OCI-LY3 (cell line): ENCODE data around the gene PCDHB2.
"Not testable (repeated sequence)": the region's sequence is repeated elsewhere in the genome, so short reads cannot be mapped to it uniquely, and the experiment has no call there.

Source experiments
- H2AFZ ChIP-seq: fragments of 200-600, 300-600 bp; shearing (Covaris generic); 2 replicates; pipeline ENCODE4 v1.6.0; 2014; ENCODE audit warnings: antibody characterized with exemption, low read depth, low read length
- H3K27ac ChIP-seq: fragments of 200-600, 300-600 bp; sonication (generic); 2 replicates; pipeline ENCODE4 v1.5.1; 2014; ENCODE audit warnings: mild to moderate bottlenecking, low read length, moderate library complexity, mixed read lengths
- H3K27me3 ChIP-seq: fragments of 200-600, 300-600 bp; sonication (generic); 2 replicates; pipeline ENCODE4 v1.6.1; 2014; ENCODE audit warnings: low read depth, low read length, mixed read lengths
- H3K36me3 ChIP-seq: fragments of 200-600, 300-600 bp; sonication (generic); replicated peaks from 2 replicates; pipeline ENCODE3; 2014; ENCODE audit warnings: low read depth, low read length, mixed read lengths
- H3K4me1 ChIP-seq: fragments of 300-600, 200-600 bp; sonication (generic); 2 replicates; pipeline ENCODE4 v1.6.1; 2014; ENCODE audit warnings: low read length, mixed read lengths
- H3K4me2 ChIP-seq: fragments of 200-600, 300-600 bp; sonication (generic); 2 replicates; pipeline ENCODE4 v1.6.1; 2014; ENCODE audit warnings: low read length, mixed read lengths
- H3K4me3 ChIP-seq: fragments of 300-600, 200-600 bp; sonication (generic); 2 replicates; pipeline ENCODE4 v1.5.1; 2014; ENCODE audit warnings: antibody characterized with exemption, mild to moderate bottlenecking, low read length, moderate library complexity
- H3K79me2 ChIP-seq: fragments of 300-600, 200-600 bp; shearing (Covaris generic); 2 replicates; pipeline ENCODE4 v1.6.1; 2014; ENCODE audit warnings: mild to moderate bottlenecking, low read length, mixed read lengths
- H3K9ac ChIP-seq: fragments of 300-600, 200-600 bp; shearing (Covaris generic); 2 replicates; pipeline ENCODE4 v1.6.0; 2014; ENCODE audit warnings: mild to moderate bottlenecking, low read length, moderate library complexity
- H3K9me3 ChIP-seq: fragments of 200-600, 300-600 bp; shearing (Covaris generic); 2 replicates; pipeline ENCODE4 v1.6.1; 2014; ENCODE audit warnings: low read length, mixed read lengths; ENCODE audit not compliant: insufficient read depth
- H4K20me1 ChIP-seq: fragments of 200-600, 300-600 bp; sonication (generic); 2 replicates; pipeline ENCODE4 v1.6.1; 2016; ENCODE audit warnings: low read length, mixed read lengths; ENCODE audit not compliant: insufficient read depth
- EZH2phosphoT487 ChIP-seq: fragments of 200-600 bp; shearing (Covaris generic); IDR thresholded peaks from 2 replicates; pipeline ENCODE4 v1.6.1; 2018; ENCODE audit warnings: antibody characterized with exemption, mixed run types, low read depth
- TF ChIP-seq, protein P1 (sequence below): fragments of 200-600, 300-600 bp; sonication (generic); IDR thresholded peaks from 2 replicates; pipeline ENCODE4 v1.5.1; 2014; ENCODE audit warnings: antibody characterized with exemption, low read length, low read depth

The PCDHB2 gene

DNA sequence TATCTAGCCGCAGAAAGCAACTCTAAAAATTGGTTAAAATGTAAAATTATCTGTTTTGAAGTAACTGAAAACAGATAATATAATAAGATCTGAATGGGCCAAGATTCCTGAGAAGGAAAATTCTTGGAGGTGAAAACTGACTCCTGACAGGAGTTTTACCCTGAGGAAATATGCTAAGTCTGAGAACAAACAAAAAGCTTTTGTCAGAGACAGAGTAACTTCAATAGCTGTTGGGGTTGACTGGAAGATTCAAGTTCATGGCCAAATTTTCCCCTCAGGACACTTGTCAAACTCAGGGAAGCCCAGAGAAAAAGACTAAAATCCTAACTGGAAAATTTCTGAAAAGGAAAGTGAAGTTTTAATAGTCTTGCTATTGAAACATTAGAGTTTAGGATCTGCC is 32.9 kb downstream of the PCDHB2 start:
- no peak overlapping the region for H3K9ac ChIP-seq
- H3K4me2 ChIP-seq = no peak overlapping the region
- no peaks in the 10 kb centered on the region for H4K20me1 ChIP-seq
- TF ChIP-seq, protein P1, sequence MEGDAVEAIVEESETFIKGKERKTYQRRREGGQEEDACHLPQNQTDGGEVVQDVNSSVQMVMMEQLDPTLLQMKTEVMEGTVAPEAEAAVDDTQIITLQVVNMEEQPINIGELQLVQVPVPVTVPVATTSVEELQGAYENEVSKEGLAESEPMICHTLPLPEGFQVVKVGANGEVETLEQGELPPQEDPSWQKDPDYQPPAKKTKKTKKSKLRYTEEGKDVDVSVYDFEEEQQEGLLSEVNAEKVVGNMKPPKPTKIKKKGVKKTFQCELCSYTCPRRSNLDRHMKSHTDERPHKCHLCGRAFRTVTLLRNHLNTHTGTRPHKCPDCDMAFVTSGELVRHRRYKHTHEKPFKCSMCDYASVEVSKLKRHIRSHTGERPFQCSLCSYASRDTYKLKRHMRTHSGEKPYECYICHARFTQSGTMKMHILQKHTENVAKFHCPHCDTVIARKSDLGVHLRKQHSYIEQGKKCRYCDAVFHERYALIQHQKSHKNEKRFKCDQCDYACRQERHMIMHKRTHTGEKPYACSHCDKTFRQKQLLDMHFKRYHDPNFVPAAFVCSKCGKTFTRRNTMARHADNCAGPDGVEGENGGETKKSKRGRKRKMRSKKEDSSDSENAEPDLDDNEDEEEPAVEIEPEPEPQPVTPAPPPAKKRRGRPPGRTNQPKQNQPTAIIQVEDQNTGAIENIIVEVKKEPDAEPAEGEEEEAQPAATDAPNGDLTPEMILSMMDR = no peak
- no peak for TF ChIP-seq EZH2phosphoT487
- no peak overlapping the region for H3K4me3 ChIP-seq
- no peaks in the 10 kb centered on the region for H3K27me3 ChIP-seq
- H3K36me3 ChIP-seq = no peaks in the 10 kb centered on the region
- H2AFZ ChIP-seq = no peak overlapping the region
- no peaks in the 10 kb centered on the region for H3K4me1 ChIP-seq
- no peaks in the 10 kb centered on the region for H3K79me2 ChIP-seq
- H3K9me3 ChIP-seq = no peaks in the 10 kb centered on the region
- H3K27ac ChIP-seq = no peak overlapping the region

DNA sequence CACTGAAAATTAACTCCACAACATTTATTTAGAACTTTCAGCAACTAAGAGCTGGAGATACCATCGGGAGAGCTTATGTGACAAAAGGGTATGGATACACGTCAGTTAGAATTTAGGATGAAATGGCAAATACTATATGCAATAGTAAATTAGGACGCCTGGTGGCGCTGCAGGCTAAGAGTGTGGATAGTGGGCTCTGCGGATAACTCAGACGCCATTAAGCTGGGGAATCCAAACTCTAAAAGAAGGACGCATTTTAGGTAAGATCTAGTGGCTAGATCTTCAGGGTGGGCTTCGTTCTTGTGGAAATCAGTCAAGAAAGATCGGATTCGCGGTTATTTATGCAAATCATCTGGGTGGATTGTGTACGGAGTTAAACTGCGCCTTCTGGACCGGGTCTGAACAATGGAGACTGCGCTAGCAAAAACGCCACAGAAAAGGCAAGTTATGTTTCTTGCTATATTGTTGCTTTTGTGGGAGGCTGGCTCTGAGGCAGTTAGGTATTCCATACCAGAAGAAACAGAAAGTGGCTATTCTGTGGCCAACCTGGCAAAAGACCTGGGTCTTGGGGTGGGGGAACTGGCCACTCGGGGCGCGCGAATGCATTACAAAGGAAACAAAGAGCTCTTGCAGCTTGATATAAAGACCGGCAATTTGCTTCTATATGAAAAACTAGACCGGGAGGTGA is 40.8 kb downstream of the PCDHB2 start, which contains the start of gene PCDHB5:
Gene PCDHB5, plus strand, starts transcription at position 177 of the 688 bp plus-strand sequence. Its CDS starts 229 bp downstream, at position 406.
- Histone ChIP-seq H3K4me2 (no peak within 1 kb of the TSS), H4K20me1 (no peaks in the 10 kb centered on the region), H2AFZ (no peak within 1 kb of the TSS), H3K79me2 (no peaks in the 10 kb centered on the region), H3K27me3 (no peaks in the 10 kb centered on the region), H3K9me3 (no peaks in the 10 kb centered on the region), H3K36me3 (no peaks in the 10 kb centered on the region), H3K9ac (no peak within 1 kb of the TSS), H3K4me3 (no peak within 1 kb of the TSS), H3K27ac (no peak within 1 kb of the TSS), H3K4me1 (no peaks in the 10 kb centered on the region)
- TF ChIP-seq EZH2phosphoT487 = no peak
- TF ChIP-seq, protein P1 = no peak

DNA sequence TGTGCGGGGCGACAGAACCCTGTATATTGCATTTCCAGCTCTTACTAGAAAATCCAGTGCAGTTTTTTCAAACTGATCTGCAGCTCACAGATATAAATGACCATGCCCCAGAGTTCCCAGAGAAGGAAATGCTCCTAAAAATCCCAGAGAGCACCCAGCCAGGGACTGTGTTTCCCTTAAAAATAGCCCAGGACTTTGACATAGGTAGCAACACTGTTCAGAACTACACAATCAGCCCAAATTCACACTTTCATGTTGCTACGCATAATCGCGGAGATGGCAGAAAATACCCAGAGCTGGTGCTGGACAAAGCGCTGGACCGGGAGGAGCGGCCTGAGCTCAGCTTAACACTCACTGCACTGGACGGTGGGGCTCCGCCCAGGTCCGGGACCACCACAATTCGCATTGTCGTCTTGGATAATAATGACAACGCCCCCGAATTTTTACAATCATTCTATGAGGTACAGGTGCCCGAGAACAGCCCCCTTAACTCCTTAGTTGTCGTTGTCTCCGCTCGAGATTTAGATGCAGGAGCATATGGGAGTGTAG is 41.4 kb downstream of the PCDHB2 start:
- Histone ChIP-seq H2AFZ (no peak overlapping the region), H3K79me2 (no peaks in the 10 kb centered on the region), H3K4me1 (no peaks in the 10 kb centered on the region), H3K36me3 (no peaks in the 10 kb centered on the region), H3K4me2 (no peak overlapping the region), H3K27me3 (no peaks in the 10 kb centered on the region), H3K9ac (no peak overlapping the region), H3K27ac (no peak overlapping the region), H3K9me3 (no peaks in the 10 kb centered on the region), H4K20me1 (no peaks in the 10 kb centered on the region), H3K4me3 (no peak overlapping the region)
- TF ChIP-seq EZH2phosphoT487 = no peak
- TF ChIP-seq, protein P1 = no peak

DNA sequence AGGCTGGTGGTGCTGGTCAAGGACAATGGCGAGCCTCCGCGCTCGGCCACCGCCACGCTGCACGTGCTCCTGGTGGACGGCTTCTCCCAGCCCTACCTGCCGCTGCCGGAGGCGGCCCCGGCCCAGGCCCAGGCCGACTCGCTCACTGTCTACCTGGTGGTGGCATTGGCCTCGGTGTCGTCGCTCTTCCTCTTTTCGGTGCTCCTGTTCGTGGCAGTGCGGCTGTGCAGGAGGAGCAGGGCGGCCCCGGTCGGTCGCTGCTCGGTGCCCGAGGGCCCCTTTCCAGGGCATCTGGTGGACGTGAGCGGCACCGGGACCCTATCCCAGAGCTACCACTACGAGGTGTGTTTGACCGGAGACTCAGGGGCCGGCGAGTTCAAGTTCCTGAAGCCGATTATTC is 42.9 kb downstream of the PCDHB2 start:
- H3K27ac ChIP-seq, H2AFZ ChIP-seq, H3K79me2 ChIP-seq, H3K9me3 ChIP-seq, H4K20me1 ChIP-seq, H3K9ac ChIP-seq, H3K36me3 ChIP-seq, H3K4me1 ChIP-seq, H3K27me3 ChIP-seq, H3K4me2 ChIP-seq, H3K4me3 ChIP-seq: not testable (repeated sequence)
